Ammon's horn (tissue), 1 donor: ENCODE measurements around the gene PTPRN2.
A peak's percentile ranks its signal among the peaks of the same experiment; 100 is the strongest.
"Not testable (repeated sequence)": the region's sequence is repeated elsewhere in the genome, so short reads cannot be mapped to it uniquely, and the experiment has no call there.

Source experiments
- DNase-seq: peaks from one replicate; pipeline ENCODE4 v3.0.0-alpha.2; 2016; ENCODE audit warnings: low spot score

The PTPRN2 gene

DNA sequence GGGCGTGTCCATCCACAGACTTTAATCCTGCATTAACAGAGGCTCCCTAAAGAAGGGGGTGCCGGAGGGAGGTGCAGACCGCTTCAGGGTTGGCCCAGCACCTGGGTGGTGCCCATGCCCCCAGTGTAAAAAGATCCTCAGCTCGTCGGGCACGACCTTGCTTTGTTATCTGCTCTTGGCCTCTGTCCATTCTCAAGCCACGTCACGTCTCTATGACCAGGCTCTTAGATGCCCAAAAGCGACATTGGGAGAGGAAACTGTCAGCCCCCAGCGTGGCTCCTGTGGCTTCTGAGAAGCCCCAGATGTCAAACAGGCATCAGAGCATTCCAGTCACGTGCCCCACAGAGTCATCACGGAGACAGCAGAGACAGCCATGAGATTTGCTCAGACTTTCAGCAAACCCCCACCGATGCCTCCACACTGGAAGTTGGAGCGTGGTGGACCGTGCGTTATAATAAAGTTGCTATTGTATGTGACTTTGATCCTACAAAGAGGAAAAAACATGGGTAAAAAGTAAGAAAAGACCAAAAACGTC lies 55.5 kb downstream of the PTPRN2 start:
- DNase-seq, result no peak

DNA sequence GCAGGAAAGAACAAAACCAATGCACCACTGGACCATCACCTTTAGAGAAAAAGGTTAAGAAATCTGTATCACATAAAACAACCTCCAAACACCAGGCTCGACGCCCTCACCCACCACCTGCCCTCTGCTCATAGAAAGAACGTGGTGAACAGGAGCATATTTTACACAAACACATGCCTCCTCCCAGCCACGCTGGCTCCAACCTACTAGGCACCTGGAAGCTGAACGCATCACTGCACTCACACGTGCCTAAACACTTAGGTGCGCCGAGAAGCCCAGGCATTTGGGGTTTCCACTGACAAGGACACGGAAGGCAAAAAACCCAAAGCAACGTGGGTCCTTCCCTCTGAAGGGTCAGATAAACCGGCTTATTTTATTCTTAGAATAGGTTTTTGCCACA lies 56.0 kb downstream of the PTPRN2 start:
- no peak for DNase-seq

GRCh38 chr7:158530800-158531609 lies 56.6 kb downstream of the PTPRN2 start:
- no peak for DNase-seq

GRCh38 chr7:158529181-158530096 lies 58.2 kb downstream of the PTPRN2 start:
- DNase-seq, result no peak

- DNase-seq, result no peak
These were observed 59.6 kb downstream of the PTPRN2 start for GRCh38 chr7:158527915-158528502.

- DNase-seq, result no peak
These were observed 60.1 kb downstream of the PTPRN2 start for GRCh38 chr7:158527495-158527894.

GRCh38 chr7:158527038-158527437 lies 60.6 kb downstream of the PTPRN2 start:
- no peak for DNase-seq

DNA sequence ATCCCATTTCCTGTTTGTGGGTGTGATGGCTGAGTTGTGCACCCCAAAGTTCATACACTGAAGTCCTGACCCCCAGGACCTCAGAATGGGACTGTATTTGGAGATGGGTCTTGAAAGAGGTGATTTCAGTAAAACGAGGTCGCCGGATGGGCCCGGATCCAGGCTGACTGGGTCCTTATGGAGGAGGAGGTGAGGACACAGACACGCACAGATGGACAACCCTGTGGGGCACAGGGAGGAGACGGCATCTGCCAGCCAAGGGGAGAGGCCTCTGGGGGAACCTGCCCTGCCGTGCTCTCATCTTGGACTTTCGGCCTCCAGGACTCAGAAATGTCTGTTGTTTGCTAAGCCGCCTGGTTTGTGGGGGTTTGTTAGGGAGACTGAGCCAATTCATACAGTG lies 61.1 kb downstream of the PTPRN2 start:
- no peak for DNase-seq

GRCh38 chr7:158525648-158526484 lies 61.8 kb downstream of the PTPRN2 start:
- no peak for DNase-seq

- DNase-seq, result no peak
These were observed 62.6 kb downstream of the PTPRN2 start for GRCh38 chr7:158524749-158525635.

- DNase-seq, result not testable (repeated sequence)
These were observed 63.3 kb downstream of the PTPRN2 start for GRCh38 chr7:158524286-158524685.

DNA sequence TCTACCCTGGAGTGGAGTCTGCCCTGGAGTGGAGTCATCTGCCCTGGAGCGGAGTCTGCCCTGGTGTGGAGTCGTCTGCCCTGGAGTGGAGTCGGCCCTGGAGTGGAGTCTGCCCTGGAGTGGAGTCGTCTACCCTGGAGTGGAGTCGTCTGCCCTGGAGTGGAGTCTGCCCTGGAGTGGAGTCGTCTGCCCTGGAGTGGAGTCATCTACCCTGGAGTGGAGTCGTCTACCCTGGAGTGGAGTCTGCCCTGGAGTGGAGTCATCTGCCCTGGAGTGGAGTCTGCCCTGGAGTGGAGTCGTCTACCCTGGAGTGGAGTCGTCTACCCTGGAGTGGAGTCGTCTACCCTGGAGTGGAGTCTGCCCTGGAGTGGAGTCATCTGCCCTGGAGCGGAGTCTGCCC lies 63.7 kb downstream of the PTPRN2 start:
- DNase-seq, result not testable (repeated sequence)

DNA sequence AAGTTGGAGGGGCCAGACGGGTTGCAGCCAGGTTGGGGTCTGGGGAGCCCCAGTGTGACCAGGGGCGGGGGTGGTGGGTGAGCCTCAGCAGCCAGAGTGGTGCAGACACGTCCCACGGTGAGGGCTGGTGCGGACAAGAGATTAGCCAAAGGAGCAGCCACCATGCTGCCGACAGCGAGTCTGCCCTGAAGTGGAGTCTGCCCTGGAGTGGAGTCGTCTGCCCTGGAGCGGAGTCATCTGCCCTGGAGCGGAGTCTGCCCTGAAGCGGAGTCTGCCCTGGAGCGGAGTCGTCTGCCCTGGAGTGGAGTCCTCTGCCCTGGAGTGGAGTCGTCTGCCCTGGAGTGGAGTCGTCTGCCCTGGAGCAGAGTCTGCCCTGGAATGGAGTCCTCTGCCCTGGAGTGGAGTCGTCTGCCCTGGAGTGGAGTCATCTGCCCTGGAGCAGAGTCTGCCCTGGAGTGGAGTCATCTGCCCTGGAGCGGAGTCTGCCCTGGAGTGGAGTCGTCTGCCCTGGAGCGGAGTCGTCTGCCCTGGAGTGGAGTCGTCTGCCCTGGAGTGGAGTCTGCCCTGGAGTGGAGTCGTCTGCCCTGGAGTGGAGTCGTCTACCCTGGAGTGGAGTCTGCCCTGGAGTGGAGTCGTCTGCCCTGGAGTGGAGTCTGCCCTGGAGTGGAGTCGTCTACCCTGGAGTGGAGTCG lies 64.3 kb downstream of the PTPRN2 start:
- not testable (repeated sequence) for DNase-seq

DNA sequence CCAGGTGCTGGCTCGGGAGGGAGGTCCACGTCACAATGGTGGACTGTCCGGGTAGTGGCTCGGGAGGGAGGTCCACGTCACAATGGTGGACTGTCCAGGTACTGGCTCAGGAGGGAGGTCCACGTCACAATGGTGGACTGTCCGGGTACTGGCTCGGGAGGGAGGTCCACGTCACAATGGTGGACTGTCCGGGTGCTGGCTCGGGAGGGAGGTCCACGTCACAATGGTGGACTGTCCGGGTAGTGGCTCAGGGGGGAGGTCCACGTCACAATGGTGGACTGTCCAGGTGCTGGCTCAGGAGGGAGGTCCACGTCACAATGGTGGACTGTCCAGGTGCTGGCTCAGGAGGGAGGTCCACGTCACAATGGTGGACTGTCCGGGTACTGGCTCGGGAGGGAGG lies 65.8 kb downstream of the PTPRN2 start:
- not testable (repeated sequence) for DNase-seq

DNA sequence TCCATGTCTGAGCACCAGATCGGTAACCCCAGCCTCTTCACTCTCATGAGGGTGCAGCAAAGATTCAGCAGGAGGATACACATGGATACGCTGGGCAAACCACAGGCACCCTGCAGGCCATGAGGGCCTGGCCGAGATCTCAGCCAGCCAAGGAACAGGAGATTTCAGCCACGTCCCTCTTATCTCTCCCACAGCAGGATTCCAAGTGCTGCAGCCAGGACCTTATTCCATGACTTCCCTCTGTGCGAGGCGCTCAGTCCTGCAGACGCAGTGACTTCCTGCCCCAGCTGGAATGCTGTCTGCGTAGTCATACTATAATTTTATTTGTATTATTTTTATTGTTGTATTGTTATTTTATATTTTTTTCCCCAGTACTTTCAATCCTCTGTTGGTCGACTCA lies 66.8 kb downstream of the PTPRN2 start:
- DNase-seq, result no peak

DNA sequence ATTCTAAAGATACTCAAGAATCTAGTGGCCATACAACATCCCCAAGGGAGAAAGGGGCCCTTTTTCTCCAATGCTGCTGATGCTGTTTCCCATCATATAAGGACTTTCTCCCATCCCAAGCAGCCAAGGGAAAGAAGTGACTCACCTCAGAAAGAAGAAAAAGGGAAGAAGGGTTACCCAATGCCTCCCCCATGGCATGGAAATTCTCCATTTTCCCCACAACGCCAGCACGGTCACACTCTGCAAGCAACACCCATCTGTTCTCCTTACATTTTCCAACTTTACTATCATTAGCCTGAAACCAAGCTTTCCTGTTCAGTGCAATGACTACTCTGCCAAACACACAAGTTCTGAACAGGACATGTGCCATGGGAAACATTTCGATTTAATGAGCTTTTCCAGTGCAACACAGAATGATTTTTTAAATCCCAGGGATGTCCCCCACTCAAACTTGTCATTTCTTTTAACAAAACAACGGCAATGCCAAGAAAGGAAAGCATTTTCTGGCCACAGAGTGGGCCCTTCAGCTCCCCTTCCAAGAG lies 67.9 kb downstream of the PTPRN2 start:
- DNase-seq, result peak; percentile 32

DNA sequence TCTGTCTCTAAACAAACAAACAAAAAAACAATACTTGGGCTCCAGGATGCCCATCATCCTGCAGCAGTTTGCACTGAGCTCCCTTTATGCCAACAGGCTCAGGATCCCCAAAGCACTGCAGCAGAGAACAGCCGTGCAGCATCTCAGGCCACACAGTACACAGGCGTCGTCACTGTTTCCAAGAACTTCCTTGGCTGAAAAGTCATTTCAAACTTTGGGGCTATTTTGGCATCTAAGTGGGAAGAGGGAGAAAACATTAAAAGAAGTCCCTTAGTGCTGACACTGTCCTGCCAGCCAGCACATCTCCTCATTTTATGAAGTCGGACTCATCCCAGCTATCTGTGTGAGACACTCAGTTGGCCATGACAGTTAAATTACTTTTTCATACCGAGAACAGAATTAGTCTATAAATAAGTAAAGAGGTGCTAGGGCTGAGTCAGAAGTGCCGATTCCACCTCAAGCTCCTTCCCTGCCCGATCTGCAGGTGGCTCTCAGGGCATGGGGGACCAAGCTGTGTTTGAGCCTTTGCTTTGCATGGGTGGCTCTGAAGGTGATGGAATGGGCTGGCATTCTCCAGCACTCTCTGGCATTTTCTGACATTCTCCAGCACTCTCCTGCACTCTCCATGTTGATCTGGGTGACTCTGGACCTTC lies 68.5 kb downstream of the PTPRN2 start:
- no peak for DNase-seq

DNA sequence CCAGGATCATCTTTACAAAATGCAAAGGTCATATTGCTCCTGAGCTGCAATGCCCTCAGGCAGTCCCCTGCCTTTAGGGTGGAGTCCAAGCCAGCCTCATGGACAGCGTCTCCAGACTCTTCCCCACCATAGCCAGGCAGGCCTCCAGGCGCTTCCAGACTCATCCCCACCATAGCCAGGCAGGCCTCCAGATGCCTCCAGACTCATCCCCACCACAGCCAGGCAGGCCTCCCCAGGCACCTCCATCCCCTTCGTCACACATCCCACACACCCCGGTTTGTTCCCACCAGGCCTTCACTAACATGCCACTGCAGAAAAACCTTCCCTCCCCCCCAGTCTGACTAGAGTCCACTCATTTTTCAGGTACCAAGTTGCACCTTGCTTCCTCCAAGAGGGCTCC lies 70.1 kb downstream of the PTPRN2 start:
- no peak for DNase-seq

DNA sequence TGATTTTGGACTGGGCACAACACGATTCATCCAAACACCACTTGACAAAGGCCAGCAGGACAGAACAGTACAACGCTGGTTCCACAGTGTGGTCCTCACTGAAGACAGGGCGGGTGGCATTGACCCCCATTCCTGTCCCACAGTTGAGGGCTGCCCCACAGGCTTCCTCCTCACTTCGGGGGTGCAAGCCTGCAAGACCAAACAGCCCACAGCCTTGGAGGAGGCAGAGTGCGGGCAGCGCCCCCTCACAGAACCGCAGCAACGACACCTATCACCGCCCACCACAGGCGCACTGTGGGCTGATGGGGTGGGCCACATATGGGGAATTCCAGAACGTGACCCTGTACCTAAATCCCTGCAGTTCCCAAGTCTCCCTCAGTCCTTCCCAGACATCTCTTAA lies 70.6 kb downstream of the PTPRN2 start:
- DNase-seq, result no peak
